GM19468 (cell line): ENCODE results near the gene DDX51.

ENCODE experiments used
- ATAC-seq: cut with Tn5 transposase; IDR thresholded peaks from one replicate; pipeline ENCODE4 v1.9.1; 2021; ENCODE audit warnings: mild to moderate bottlenecking, moderate library complexity, moderate number of reproducible peaks; ENCODE audit not compliant: unreplicated experiment; ENCODE audit errors: extremely low read depth

The DDX51 gene

DNA sequence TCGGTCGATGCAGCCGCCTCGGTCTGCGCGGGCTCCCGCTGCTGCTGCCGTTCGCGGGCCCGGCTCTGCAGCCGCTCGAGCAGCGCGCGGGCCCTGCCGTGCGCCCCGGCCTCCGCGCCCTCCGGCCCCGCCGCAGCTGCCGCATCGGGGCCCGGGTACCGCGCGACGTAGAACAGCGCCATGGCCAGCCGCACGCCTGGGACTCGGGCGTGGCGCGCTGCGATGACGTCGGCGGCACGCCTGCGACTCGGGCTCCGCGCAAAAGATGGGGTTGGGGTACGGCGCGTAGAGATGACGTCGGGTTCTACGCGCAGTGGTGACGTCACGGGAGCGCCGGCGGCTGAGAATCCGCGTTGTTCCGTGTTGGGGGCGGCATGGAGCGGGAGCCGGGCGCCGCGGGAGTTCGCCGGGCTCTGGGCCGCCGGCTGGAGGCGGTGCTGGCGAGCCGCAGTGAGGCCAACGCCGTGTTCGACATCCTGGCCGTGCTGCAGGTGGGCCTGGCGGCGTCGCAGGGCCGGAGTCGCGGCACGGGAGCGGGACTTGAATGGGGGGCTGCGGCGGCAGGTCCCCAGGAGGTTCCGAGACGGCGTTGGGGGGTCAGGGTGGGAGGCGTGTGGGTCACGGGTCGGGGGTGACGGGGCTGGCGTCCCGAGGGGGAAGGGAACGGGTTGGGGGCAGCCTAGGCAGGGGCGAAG lies at the start of gene DDX51, which contains the start of gene NOC4L:
DDX51 (minus strand) TSS at position 205 of the 695 bp plus-strand sequence; CDS start at position 182, 23 bp downstream.
NOC4L (plus strand) TSS at position 343 of the 695 bp plus-strand sequence; CDS start at position 375, 32 bp downstream.
- peak; percentile 76 for ATAC-seq

- no peak for ATAC-seq
Observed at GRCh38 chr12:132191715-132192553, 47.8 kb upstream of the DDX51 start.

DNA sequence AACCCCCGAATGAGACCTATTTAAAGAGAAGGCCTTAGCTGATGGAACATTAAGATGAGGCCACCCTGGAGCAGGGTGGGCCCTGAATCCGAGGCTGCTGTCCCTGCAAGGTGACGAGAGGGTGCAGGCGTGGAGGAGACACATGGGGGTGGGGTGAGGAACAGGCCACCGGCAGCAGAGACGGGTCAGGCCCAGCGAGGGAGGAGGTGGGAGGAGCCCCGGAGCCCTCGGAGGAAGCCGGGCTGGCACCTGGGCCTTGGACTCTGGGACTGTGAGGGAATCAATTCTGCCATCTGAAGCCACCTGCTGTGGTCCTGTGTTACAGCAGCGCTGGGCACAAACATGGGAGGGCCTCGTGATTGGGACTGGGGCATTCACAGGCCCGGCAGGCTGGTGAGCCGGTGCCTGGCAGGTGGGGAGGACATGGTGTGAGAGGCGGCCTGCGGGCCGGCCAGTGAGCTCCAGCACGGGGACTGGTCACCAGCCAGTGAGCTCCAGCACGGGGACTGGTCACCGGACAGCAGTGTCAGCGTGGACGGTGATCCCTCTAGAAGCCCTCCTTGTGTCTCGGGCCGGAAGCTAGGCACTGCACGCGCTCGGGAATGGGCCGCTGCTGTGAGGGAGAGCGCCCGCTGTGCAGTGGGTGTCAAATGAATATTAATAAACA lies 46.8 kb upstream of the DDX51 start:
- ATAC-seq = no peak

DNA sequence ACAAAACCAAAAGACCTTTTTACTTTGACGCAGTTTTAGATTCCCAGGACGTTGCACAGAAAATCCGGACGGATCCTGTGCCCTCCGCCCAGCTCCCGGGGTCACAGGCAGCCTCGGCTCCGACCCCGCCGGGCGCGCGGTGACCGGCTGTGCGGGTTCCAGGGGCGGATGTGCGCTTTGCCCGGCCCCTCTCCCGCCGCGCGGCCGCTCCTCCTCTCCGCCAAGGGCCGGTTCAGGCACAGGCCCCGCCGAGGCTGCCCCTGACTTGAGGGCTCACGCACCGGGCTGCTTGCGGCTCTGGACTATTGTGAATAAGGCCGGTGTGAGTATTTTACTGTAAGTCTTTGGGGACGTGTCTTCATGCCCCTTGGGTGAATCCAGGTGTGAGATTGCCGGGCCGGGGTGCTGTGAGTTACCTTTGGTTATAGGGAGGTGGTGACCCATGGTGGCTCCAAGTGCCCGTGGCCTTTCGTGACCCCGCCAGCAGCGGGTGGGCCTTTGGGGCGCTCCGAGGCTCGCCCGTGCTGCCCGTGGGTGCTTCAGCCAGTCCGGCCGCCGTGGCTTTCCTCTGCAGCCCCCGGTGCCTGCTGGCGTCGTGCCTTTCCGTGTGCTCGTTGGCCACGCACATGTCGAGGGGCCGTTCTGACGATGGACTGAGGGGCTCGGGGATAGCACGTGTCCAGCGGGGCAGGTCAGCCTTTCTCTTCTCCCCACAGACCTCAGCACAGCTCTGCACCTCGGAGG lies 46.1 kb upstream of the DDX51 start:
- ATAC-seq = no peak

DNA sequence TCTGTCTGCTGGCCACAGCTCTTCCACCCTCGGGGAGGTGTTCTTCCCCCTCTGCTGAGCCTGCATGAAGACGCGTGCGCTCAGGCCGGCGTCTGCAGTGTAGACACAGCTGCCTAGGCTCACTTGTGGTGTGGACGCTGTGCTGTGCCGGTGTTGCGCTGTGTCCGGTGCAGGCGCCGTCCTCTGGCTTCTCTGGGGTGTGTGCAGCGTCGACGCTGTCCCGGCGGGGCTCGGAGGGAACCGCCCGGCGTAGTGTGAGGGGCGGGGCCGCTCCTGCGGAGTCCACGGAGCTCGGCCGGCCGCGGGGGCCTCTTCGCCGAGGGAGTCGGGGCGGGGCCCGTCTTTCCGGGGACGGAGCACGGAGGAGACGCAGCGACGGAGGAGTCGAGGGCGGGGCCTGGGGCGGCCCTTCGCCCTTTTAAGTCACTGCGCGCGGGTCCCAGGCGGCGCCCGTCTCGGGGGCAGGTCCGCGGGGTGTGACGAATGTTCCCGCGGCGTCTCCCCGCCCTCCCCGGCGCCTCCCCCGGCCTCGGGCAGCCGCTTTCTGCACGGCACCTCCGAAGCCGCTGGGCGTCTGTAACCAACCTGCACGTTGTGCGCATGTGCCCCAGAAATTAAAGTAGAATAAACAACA lies 45.4 kb upstream of the DDX51 start:
- peak; percentile 85 for ATAC-seq

DNA sequence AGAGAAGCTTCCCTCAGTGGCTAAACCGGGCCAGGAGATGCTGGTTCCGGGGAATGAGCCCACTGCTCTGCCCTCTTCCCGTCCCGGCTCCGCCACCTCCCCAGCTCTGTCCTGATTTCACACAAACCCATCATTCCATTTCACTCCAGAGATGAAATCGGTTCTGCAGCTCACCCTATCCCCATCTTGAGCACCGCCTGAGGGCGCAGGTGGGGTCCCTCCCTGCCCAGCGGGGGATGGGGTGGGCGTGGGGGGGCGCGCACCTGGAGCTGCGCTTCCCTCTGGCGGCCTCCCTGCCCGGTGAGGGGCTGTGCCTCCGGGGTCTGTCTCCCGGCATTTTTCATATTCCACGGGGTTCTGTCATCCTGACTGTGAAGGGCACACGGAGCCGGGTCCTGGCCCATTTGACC lies 44.8 kb upstream of the DDX51 start:
- no peak for ATAC-seq

DNA sequence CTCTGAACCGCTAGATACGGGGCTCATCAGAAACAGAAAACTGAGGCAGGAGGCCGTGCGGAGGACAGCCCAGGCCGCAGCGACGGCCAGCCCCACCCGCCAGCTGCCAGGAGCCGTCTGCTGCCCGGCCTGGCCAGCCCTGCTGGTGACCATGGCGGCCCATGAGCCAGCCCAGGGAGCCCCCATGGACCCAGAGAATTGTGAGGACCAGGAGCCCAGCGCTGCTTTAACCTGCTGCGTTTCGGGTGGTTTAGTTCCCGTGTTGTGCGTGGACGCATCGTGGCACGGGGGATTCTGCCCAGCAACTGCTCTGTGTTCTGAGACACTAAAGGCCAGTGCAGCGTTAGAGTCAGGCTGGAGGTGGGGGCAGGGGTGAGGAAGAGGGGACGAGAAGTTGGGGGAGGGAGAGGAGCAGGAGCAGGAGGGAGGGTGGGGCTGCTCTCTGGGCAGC lies 44.4 kb upstream of the DDX51 start:
- ATAC-seq = no peak

- no peak for ATAC-seq
Observed at GRCh38 chr12:132187646-132188450, 43.7 kb upstream of the DDX51 start.

- no peak for ATAC-seq
Observed at GRCh38 chr12:132186857-132187620, 42.9 kb upstream of the DDX51 start.

DNA sequence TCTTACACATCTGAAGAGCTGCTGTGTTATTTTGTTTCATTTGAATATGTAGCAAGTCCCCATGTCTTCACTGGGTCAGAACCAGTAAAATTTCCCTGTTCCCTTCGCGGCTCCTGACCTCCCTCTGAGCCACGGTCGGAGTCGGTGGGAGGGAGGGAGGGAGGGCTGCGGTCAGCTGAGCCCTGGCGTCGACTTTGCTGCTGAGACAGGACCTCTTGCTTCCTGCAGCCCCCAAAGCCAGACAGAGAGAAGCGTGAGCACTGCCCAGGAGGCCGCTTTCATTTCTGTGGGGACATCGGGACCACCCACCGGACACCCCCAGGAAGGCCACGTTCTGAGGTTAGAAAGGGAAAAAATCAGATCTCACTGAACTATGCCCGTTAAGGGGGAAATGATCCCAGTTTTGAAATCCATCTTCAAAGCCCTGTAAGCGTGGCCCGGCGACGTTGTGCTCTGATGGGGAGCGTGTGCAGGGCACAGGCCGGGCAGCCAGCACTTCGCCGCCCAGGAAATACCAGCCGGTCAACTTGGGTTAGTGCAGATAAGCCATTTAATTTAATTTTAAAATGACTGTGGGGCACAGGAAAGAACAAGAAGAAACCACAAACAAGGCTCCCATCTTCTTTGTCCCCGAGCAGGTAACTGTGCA lies 42.2 kb upstream of the DDX51 start:
- ATAC-seq = no peak

DNA sequence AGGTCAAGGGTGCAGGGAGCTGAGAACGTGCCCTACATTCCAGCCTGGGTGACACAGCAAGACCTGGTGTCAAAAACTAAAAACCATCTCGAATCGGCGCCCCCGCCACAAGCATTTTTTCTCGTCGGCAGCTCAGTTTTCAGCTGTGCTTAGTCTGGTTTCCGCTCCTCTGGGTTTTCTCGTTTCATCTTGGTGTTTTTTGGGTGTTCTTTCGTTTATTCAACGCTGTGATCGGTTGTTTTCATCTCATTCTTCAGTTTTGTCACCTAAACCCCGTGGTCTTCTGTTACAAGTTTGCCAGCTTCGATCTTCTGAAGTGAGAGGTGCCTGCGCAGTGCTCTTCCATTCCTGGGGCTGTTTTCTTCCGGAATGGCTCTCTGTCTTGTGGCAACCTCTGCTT lies 41.6 kb upstream of the DDX51 start:
- ATAC-seq = no peak

DNA sequence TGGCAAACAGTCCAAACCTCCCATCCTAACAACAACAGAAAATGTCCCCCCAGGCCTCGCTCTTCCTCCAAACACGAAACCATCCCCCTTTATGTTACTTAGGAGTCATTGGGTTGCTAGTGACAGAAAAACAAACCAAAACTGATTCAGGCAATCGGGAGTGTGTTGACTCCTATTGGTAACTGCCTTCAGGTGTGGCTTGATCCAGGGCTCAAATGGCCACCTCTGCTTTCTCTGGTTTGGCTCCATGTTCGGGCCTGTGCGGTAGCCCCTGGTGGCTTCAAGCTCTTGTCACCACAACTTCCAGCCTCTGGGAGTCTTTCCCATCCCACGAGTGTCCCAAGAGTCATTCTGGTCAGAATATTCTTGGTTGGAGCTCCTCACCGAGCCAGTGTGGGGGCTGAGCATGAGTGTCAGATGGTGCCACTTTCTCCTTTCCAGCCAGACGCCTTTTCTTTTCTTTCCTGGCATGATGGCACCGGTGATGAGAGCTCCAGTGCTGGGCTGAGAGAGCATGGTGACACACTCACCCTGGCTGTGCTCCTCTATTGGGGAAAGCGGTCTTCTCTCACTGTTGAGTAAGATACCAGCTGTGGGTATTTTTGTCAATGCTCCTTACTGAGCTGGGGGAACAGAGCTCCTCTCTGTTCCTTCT lies 38.7 kb upstream of the DDX51 start:
- ATAC-seq = no peak

DNA sequence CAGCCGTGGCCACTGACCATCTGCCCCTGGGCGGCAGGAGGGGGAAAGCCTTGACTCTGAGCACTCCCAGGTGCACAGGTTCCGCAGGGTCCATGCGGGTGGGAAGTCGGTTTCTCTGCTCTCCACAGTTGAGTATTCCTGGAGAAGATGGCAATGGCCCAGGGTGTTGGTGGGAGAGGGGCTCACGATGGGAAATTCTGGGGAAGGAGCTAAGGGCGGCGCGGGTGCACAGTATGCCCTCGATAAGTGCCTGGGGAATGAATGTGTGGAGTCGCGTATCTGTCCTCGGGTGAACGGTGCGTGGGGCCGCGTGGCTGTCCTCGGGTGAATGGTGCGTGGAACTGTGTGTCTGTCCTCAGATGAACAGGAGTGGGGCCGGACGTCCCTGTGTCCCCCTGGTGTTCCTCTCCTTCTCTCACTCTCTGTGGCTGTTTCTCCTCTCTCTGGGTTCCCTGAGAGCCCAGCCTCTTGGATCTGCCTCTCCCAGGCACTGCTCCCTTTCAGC lies 38.1 kb upstream of the DDX51 start:
- no peak for ATAC-seq

- no peak for ATAC-seq
Observed at GRCh38 chr12:132181570-132182200, 37.6 kb upstream of the DDX51 start.

DNA sequence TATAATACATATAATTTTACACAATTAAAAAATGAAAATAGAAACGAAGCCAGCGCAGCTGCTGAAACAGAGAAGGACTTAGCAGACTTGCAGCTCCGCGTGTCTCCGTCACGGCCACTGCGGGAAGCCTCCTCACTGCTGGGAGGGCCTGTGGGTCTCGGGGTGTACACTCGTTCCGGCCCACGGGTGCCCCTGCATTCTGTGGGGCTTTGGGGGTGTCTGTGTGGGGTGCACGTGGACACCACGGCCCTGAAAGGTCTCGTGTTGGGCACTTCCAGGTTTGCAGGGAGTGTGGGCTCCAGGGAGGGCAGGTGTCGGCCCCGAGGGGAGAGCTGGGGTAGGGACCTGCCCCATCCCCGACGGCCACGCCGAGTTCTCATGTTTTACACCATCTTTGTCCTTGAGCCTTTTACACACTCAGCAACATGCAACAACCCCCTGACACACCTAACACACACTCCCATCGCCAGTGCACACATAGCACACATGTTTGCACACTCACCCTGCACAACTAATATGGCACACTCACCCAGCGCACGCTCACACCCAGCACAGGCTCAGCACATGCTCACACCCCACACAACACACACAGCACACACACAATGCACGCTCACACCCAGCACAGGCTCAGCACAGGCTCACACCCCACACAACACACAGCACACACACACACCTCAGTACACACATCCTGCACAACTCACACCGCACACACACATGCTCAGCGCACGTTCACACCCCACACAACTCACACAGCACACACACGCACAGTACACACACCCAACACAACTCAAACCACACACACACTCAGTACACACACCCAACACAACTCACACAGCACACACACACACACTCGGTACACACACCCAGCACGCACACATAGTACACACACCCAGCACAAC lies 36.8 kb upstream of the DDX51 start:
- no peak for ATAC-seq
